Activated CD4-positive, alpha-beta T cell treated with anti-CD3 and anti-CD28 coated beads, Interleukin-2, amount 50 U/mL, for 24 hours (primary cell): Measurements from ENCODE around the gene PGLYRP4.

Experiments used
- DNase-seq, 2 donors: peaks; one replicate each; pipeline ENCODE4 v3.0.0-alpha.2; 2020; ENCODE audit warnings: low read depth in 1 of 2, low spot score in 1 of 2

PGLYRP4 gene

GRCh38 chr1:153348511-153349362 lies at the start of gene PGLYRP4:
PGLYRP4 (minus strand) TSS chr1:153348841; CDS start chr1:153347932, 909 bp downstream.
- DNase-seq, result no peak

GRCh38 chr1:153397924-153398651 lies 49.4 kb upstream of the PGLYRP4 start:
- DNase-seq, result no peak

GRCh38 chr1:153397051-153397923 lies 48.6 kb upstream of the PGLYRP4 start:
- DNase-seq, result no peak

- no peak for DNase-seq
These were observed 47.8 kb upstream of the PGLYRP4 start for GRCh38 chr1:153396461-153396860.

GRCh38 chr1:153395776-153396175 lies 47.1 kb upstream of the PGLYRP4 start:
- no peak for DNase-seq

- DNase-seq, result no peak
These were observed 46.6 kb upstream of the PGLYRP4 start for GRCh38 chr1:153395136-153395685.

- no peak for DNase-seq
These were observed 45.8 kb upstream of the PGLYRP4 start for GRCh38 chr1:153394391-153394790.

GRCh38 chr1:153393926-153394325 lies 45.3 kb upstream of the PGLYRP4 start:
- no peak for DNase-seq

- no peak for DNase-seq
These were observed 44.2 kb upstream of the PGLYRP4 start for GRCh38 chr1:153392822-153393221.

GRCh38 chr1:153392258-153392657 lies 43.6 kb upstream of the PGLYRP4 start:
- no peak for DNase-seq

GRCh38 chr1:153390938-153391710 lies 42.5 kb upstream of the PGLYRP4 start, which contains the start of gene S100A8:
S100A8 (minus strand) TSS chr1:153391073; CDS start chr1:153390535, 538 bp downstream.
- no peak for DNase-seq

- no peak for DNase-seq
These were observed 41.6 kb upstream of the PGLYRP4 start for GRCh38 chr1:153389973-153390879.

GRCh38 chr1:153389401-153389800 lies 40.8 kb upstream of the PGLYRP4 start:
- no peak for DNase-seq

GRCh38 chr1:153387785-153388184 lies 39.1 kb upstream of the PGLYRP4 start:
- DNase-seq, result no peak

GRCh38 chr1:153387001-153387400 lies 38.4 kb upstream of the PGLYRP4 start:
- DNase-seq, result no peak

- no peak for DNase-seq
These were observed 37.9 kb upstream of the PGLYRP4 start for GRCh38 chr1:153386500-153386901.

- no peak for DNase-seq
These were observed 36.4 kb upstream of the PGLYRP4 start for GRCh38 chr1:153384958-153385580.

GRCh38 chr1:153380711-153381110 lies 32.1 kb upstream of the PGLYRP4 start:
- DNase-seq, result no peak

- DNase-seq, result no peak
These were observed 30.9 kb upstream of the PGLYRP4 start for GRCh38 chr1:153379591-153379990.
